Astrocyte (in vitro differentiated cells and primary cell): ENCODE data around the gene NCAPD2. TPM values are rescaled to one million over a fixed set of nuclear protein-coding genes. Genes with fewer than 3 reads are reported as not detected.
A peak's percentile ranks its signal among the peaks of the same experiment; 100 is the strongest.

Source experiments
- DNase-seq: peaks from one replicate; pipeline ENCODE4 v3.0.0-alpha.2; 2010; ENCODE audit warnings: low read depth
- FAIRE-seq: peaks from 2 replicates; lab custom pipeline; 2011; peaks lifted over from hg19 to GRCh38; lab: Jason Lieb, UNC
- H2AFZ ChIP-seq: 2 replicates; pipeline ENCODE4 v1.6.0; 2012; ENCODE audit warnings: low read depth, low read length, inconsistent platforms
- H3K27ac ChIP-seq: 2 replicates; pipeline ENCODE4 v1.5.1; 2011; ENCODE audit warnings: low read depth, low read length, inconsistent platforms
- H3K27me3 ChIP-seq: 2 replicates; pipeline ENCODE4 v1.6.0; 2011; ENCODE audit warnings: low read length, inconsistent platforms; ENCODE audit not compliant: insufficient read depth
- H3K36me3 ChIP-seq: 2 replicates; pipeline ENCODE4 v1.5.1; 2011; ENCODE audit warnings: low read length, inconsistent platforms; ENCODE audit not compliant: insufficient read depth
- H3K4me1 ChIP-seq: 2 replicates; pipeline ENCODE4 v1.5.1; 2011; ENCODE audit warnings: low read length, inconsistent platforms; ENCODE audit not compliant: insufficient read depth
- H3K4me2 ChIP-seq: 2 replicates; pipeline ENCODE4 v1.6.0; 2012; ENCODE audit warnings: low read length, inconsistent platforms
- H3K4me3 ChIP-seq: 2 replicates; pipeline ENCODE4 v1.5.1; 2011; ENCODE audit warnings: low read depth, mild to moderate bottlenecking, low read length, inconsistent platforms; ENCODE audit not compliant: insufficient read depth
- H3K79me2 ChIP-seq: 2 replicates; pipeline ENCODE4 v1.6.0; 2012; ENCODE audit warnings: mild to moderate bottlenecking, low read length, inconsistent platforms; ENCODE audit not compliant: insufficient read depth
- H3K9ac ChIP-seq: 2 replicates; pipeline ENCODE4 v1.6.0; 2012; ENCODE audit warnings: mild to moderate bottlenecking, low read length, inconsistent platforms
- H3K9me3 ChIP-seq: 2 replicates; pipeline ENCODE4 v1.5.1; 2012; ENCODE audit warnings: low read depth, mild to moderate bottlenecking, low read length, inconsistent platforms; ENCODE audit not compliant: insufficient read depth
- H4K20me1 ChIP-seq: 2 replicates; pipeline ENCODE4 v1.6.0; 2012; ENCODE audit warnings: low read length, inconsistent platforms; ENCODE audit not compliant: insufficient read depth
- H3K27ac Mint-ChIP-seq: one replicate; pipeline ENCODE4 v1.8.0; 2021; ENCODE audit warnings: mild to moderate bottlenecking, mixed read lengths; ENCODE audit not compliant: unreplicated experiment
- H3K27me3 Mint-ChIP-seq: one replicate; pipeline ENCODE4 v1.8.0; 2021; ENCODE audit warnings: low read depth, mixed read lengths; ENCODE audit not compliant: unreplicated experiment
- H3K36me3 Mint-ChIP-seq: one replicate; pipeline ENCODE4 v1.8.0; 2021; ENCODE audit warnings: low read depth, mixed read lengths; ENCODE audit not compliant: unreplicated experiment
- H3K4me1 Mint-ChIP-seq: one replicate; pipeline ENCODE4 v1.8.0; 2021; ENCODE audit warnings: low read depth, mixed read lengths; ENCODE audit not compliant: unreplicated experiment
- H3K4me3 Mint-ChIP-seq: one replicate; pipeline ENCODE4 v1.8.0; 2021; ENCODE audit warnings: mild to moderate bottlenecking, moderate library complexity, mixed read lengths; ENCODE audit not compliant: unreplicated experiment
- H3K9me3 Mint-ChIP-seq: one replicate; pipeline ENCODE4 v1.8.0; 2021; ENCODE audit warnings: mild to moderate bottlenecking, mixed read lengths; ENCODE audit not compliant: unreplicated experiment
- CTCF ChIP-seq: IDR thresholded peaks from 2 replicates; pipeline ENCODE4 v1.5.1; 2011; ENCODE audit warnings: low read depth, mild to moderate bottlenecking, inconsistent platforms, low read length, moderate library complexity; ENCODE audit not compliant: insufficient read depth
- EZH2 ChIP-seq: IDR thresholded peaks from 2 replicates; pipeline ENCODE4 v1.6.1; 2012; ENCODE audit warnings: mild to moderate bottlenecking, low read length, inconsistent platforms; ENCODE audit not compliant: insufficient read depth
- total RNA-seq: library from RNA; stranded (reverse); gene quantifications from 2 replicates; pipeline ENCODE4 v1.2.1, GENCODE V29; 2021

The NCAPD2 gene
- total RNA-seq, 1 donor from 2014 or later: 18.6 TPM

- peaks cover 72% of the 10 kb centered on the region for H3K36me3 ChIP-seq
- no peak for FAIRE-seq
Observed at GRCh38 chr12:6527711-6528110, 33.8 kb downstream of the NCAPD2 start.

GRCh38 chr12:6528539-6529235 is 34.8 kb downstream of the NCAPD2 start:
- H3K36me3 Mint-ChIP-seq: peaks cover 36% of the 10 kb centered on the region
- peak overlapping the region; percentile 66 for H3K4me3 Mint-ChIP-seq
- no peaks in the 10 kb centered on the region for H3K9me3 ChIP-seq
- no peaks in the 10 kb centered on the region for H3K9me3 Mint-ChIP-seq
- H2AFZ ChIP-seq: no peak overlapping the region
- H3K4me1 Mint-ChIP-seq: peaks cover 25% of the 10 kb centered on the region
- no peaks in the 10 kb centered on the region for H3K79me2 ChIP-seq
- no peaks in the 10 kb centered on the region for H4K20me1 ChIP-seq
- peak overlapping the region; percentile 47 for H3K27ac Mint-ChIP-seq
- no peaks in the 10 kb centered on the region for H3K27me3 Mint-ChIP-seq
- H3K4me2 ChIP-seq: no peak overlapping the region
- peaks cover 20% of the 10 kb centered on the region for H3K4me1 ChIP-seq
- FAIRE-seq (no peak), DNase-seq (no peak)
- H3K4me3 ChIP-seq: no peak overlapping the region
- TF ChIP-seq EZH2 (no peak), CTCF (no peak)
- H3K27me3 ChIP-seq: no peaks in the 10 kb centered on the region
- H3K27ac ChIP-seq: no peak overlapping the region
- H3K36me3 ChIP-seq: peaks cover 64% of the 10 kb centered on the region
- H3K9ac ChIP-seq: no peak overlapping the region

More at GRCh38 chr12:6527711-6528110, 33.8 kb downstream of the NCAPD2 start:
- H4K20me1 ChIP-seq: no peaks in the 10 kb centered on the region
- H3K4me1 ChIP-seq: peaks cover 10% of the 10 kb centered on the region
- H3K36me3 Mint-ChIP-seq: peaks cover 36% of the 10 kb centered on the region
- no peak overlapping the region for H3K27ac ChIP-seq
- H3K27me3 Mint-ChIP-seq: no peaks in the 10 kb centered on the region
- H3K27me3 ChIP-seq: no peaks in the 10 kb centered on the region
- no peaks in the 10 kb centered on the region for H3K9me3 ChIP-seq
- no peak overlapping the region for H3K9ac ChIP-seq
- no peak overlapping the region for H2AFZ ChIP-seq
- H3K4me1 Mint-ChIP-seq: peaks cover 23% of the 10 kb centered on the region
- no peak for TF ChIP-seq EZH2
- no peak for TF ChIP-seq CTCF
- DNase-seq: no peak
- no peak overlapping the region for H3K4me2 ChIP-seq
- H3K4me3 ChIP-seq: no peak overlapping the region
- H3K79me2 ChIP-seq: no peaks in the 10 kb centered on the region
- no peak overlapping the region for H3K4me3 Mint-ChIP-seq
- no peaks in the 10 kb centered on the region for H3K9me3 Mint-ChIP-seq
- no peak overlapping the region for H3K27ac Mint-ChIP-seq

GRCh38 chr12:6529291-6529737 is 35.4 kb downstream of the NCAPD2 start:
- H4K20me1 ChIP-seq: no peaks in the 10 kb centered on the region
- H3K4me1 ChIP-seq: peaks cover 25% of the 10 kb centered on the region
- FAIRE-seq (no peak), DNase-seq (no peak)
- Mint-ChIP-seq H3K27me3 (no peaks in the 10 kb centered on the region), H3K9me3 (no peaks in the 10 kb centered on the region), H3K36me3 (peaks cover 31% of the 10 kb centered on the region), H3K27ac (peak overlapping the region; percentile 34), H3K4me3 (peak overlapping the region; percentile 66), H3K4me1 (peaks cover 25% of the 10 kb centered on the region)
- no peak overlapping the region for H3K9ac ChIP-seq
- H3K9me3 ChIP-seq: no peaks in the 10 kb centered on the region
- no peak overlapping the region for H3K4me2 ChIP-seq
- no peak for TF ChIP-seq EZH2
- no peak for TF ChIP-seq CTCF
- H3K27me3 ChIP-seq: no peaks in the 10 kb centered on the region
- peaks cover under 1% of the 10 kb centered on the region for H3K79me2 ChIP-seq
- no peak overlapping the region for H2AFZ ChIP-seq
- no peak overlapping the region for H3K27ac ChIP-seq
- peaks cover 59% of the 10 kb centered on the region for H3K36me3 ChIP-seq
- no peak overlapping the region for H3K4me3 ChIP-seq
